Neutrophil (primary cell): Measurements from ENCODE around the gene TUB.

Source experiments
- H3K27ac ChIP-seq: fragments of 200-600 bp; sonication (generic); 2 replicates; pipeline ENCODE4 v1.5.1; 2016; ENCODE audit warnings: mild to moderate bottlenecking, moderate library complexity
- H3K27me3 ChIP-seq: fragments of 200-600 bp; sonication (generic); 2 replicates; pipeline ENCODE4 v1.6.0; 2016; ENCODE audit warnings: mild to moderate bottlenecking
- H3K36me3 ChIP-seq: fragments of 200-600 bp; sonication (generic); 2 replicates; pipeline ENCODE4 v1.5.1; 2017
- H3K4me1 ChIP-seq, 2 experiments: fragments of 200-600 bp in 1 of 2; sonication (generic) in 1 of 2; 1 replicate in 1 of 2; 2 replicates in 1 of 2; pipeline versions ENCODE4 v1.5.1 to v1.6.1; 2013 to 2016; ENCODE audit warnings: low read depth in 1 of 2, low read length in 1 of 2, mild to moderate bottlenecking in 1 of 2, moderate library complexity in 1 of 2; ENCODE audit not compliant: control insufficient read depth in 1 of 2, insufficient read depth in 1 of 2
- H3K4me3 ChIP-seq, 2 experiments: fragments of 200-600 bp in 1 of 2; sonication (generic) in 1 of 2; 1 replicate in 1 of 2; 2 replicates in 1 of 2; pipeline ENCODE4 v1.5.1; 2013 to 2016; ENCODE audit warnings: low read depth in 1 of 2, low read length in 1 of 2, mild to moderate bottlenecking in 1 of 2, moderate library complexity in 1 of 2
- H3K9me3 ChIP-seq: fragments of 200-600 bp; sonication (generic); 2 replicates; pipeline ENCODE4 v1.5.1; 2016
- CTCF ChIP-seq: fragments of 200-600 bp; sonication (generic); IDR thresholded peaks from 2 replicates; pipeline ENCODE4 v1.5.1; 2016; ENCODE audit warnings: antibody characterized with exemption

TUB gene

GRCh38 chr11:8087185-8087584 is 6.2 kb downstream of the TUB start:
- no peak for TF ChIP-seq CTCF
- Histone ChIP-seq H3K27ac (no peak overlapping the region), H3K27me3 (peaks cover 34% of the 10 kb centered on the region), H3K4me1 (no peaks in the 10 kb centered on the region), H3K36me3 (no peaks in the 10 kb centered on the region), H3K9me3 (no peaks in the 10 kb centered on the region), H3K4me3 (no peak overlapping the region)

- Histone ChIP-seq H3K36me3 (no peaks in the 10 kb centered on the region), H3K4me1 (no peaks in the 10 kb centered on the region), H3K27me3 (peaks cover 28% of the 10 kb centered on the region), H3K9me3 (no peaks in the 10 kb centered on the region), H3K27ac (no peak overlapping the region), H3K4me3 (no peak overlapping the region)
- no peak for TF ChIP-seq CTCF
These were observed 6.7 kb downstream of the TUB start for GRCh38 chr11:8087756-8088155.

- Histone ChIP-seq H3K27me3 (peaks cover 6% of the 10 kb centered on the region), H3K4me3 (no peak overlapping the region), H3K36me3 (no peaks in the 10 kb centered on the region), H3K27ac (no peak overlapping the region), H3K9me3 (no peaks in the 10 kb centered on the region), H3K4me1 (no peaks in the 10 kb centered on the region)
- TF ChIP-seq CTCF = no peak
These were observed 8.9 kb downstream of the TUB start for GRCh38 chr11:8089791-8090510.

- H3K27me3 ChIP-seq = no peaks in the 10 kb centered on the region
- no peaks in the 10 kb centered on the region for H3K9me3 ChIP-seq
- no peak overlapping the region for H3K27ac ChIP-seq
- no peak for TF ChIP-seq CTCF
- H3K4me3 ChIP-seq = no peak overlapping the region
- no peaks in the 10 kb centered on the region for H3K36me3 ChIP-seq
- H3K4me1 ChIP-seq = no peaks in the 10 kb centered on the region
These were observed 9.7 kb downstream of the TUB start for GRCh38 chr11:8090756-8091155.

GRCh38 chr11:8091721-8092120 is 10.7 kb downstream of the TUB start:
- Histone ChIP-seq H3K4me3 (no peak overlapping the region), H3K27me3 (no peaks in the 10 kb centered on the region), H3K36me3 (no peaks in the 10 kb centered on the region), H3K9me3 (no peaks in the 10 kb centered on the region), H3K4me1 (no peaks in the 10 kb centered on the region), H3K27ac (no peak overlapping the region)
- no peak for TF ChIP-seq CTCF
